Muscle of leg (tissue), 11 donors: ENCODE data around the gene GAREM2. TPM values are rescaled to one million over a fixed set of nuclear protein-coding genes. Genes with fewer than 3 reads are reported as not detected.
A peak's percentile ranks its signal among the peaks of the same experiment; 100 is the strongest.

Experiments
- DNase-seq: peaks from one replicate; pipeline ENCODE4 v3.0.0; 2013
- H3K27ac ChIP-seq: one replicate; pipeline ENCODE4 v1.5.1; 2013; ENCODE audit warnings: mild to moderate bottlenecking, low read length, control low read depth
- H3K27me3 ChIP-seq: one replicate; pipeline ENCODE4 v1.6.1; 2013; ENCODE audit warnings: low read length; ENCODE audit not compliant: control insufficient read depth, insufficient read depth
- H3K36me3 ChIP-seq: one replicate; pipeline ENCODE4 v1.6.1; 2013; ENCODE audit warnings: low read length; ENCODE audit not compliant: control insufficient read depth, insufficient read depth
- H3K4me1 ChIP-seq: one replicate; pipeline ENCODE4 v1.6.1; 2013; ENCODE audit warnings: low read length; ENCODE audit not compliant: control insufficient read depth, insufficient read depth
- H3K4me3 ChIP-seq: one replicate; pipeline ENCODE4 v1.5.1; 2013; ENCODE audit warnings: low read length, control low read depth
- H3K9me3 ChIP-seq: replicated peaks from 2 replicates; pipeline ENCODE4 v1.6.1; 2013; ENCODE audit warnings: low read depth, low read length; ENCODE audit not compliant: control insufficient read depth
- WGBS: methylation state at CpG from one replicate; pipeline ENCODE4 v1.1.5; 2013; ENCODE audit warnings: missing lambda C conversion rate; ENCODE audit not compliant: insufficient coverage; 5-methylcytosine and 5-hydroxymethylcytosine counted together
- polyA plus RNA-seq, 8 donors: library from polyadenylated mRNA; unstranded; fragments of 120-200 nt; gene quantifications; one replicate each; pipeline versions ENCODE4 v1.2.1 to v1.2.3, GENCODE V29; 2013; ENCODE audit warnings: inconsistent platforms in 1 of 8, low replicate concordance in 1 of 8; ENCODE audit not compliant: insufficient read length in 8 of 8, insufficient read depth in 1 of 8
- total RNA-seq: library from RNA; stranded (reverse); fragments of 120-200 nt; gene quantifications from one replicate; pipeline ENCODE4 v1.2.4, GENCODE V29; 2013

GAREM2 gene
- total and polyA plus RNA-seq, 9 donors: 2.5 to 11.1 (median 6.3) TPM

GRCh38 chr2:26224095-26224494 lies 51.2 kb downstream of the GAREM2 start:
- WGBS: no CpG with 5 or more reads among the region's 2 CpGs
- no peak for DNase-seq
- H3K36me3 ChIP-seq: peaks cover 52% of the 10 kb centered on the region

GRCh38 chr2:26229595-26229994 lies 56.7 kb downstream of the GAREM2 start:
- H3K4me1 ChIP-seq: no peaks in the 10 kb centered on the region
- H3K9me3 ChIP-seq: no peaks in the 10 kb centered on the region
- no peaks in the 10 kb centered on the region for H3K27me3 ChIP-seq
- WGBS: 100% methylated on average over 3 of the region's 3 CpGs
- peaks cover 49% of the 10 kb centered on the region for H3K36me3 ChIP-seq
- DNase-seq: no peak
- H3K4me3 ChIP-seq: no peak overlapping the region
- no peak overlapping the region for H3K27ac ChIP-seq

More at GRCh38 chr2:26224095-26224494, 51.2 kb downstream of the GAREM2 start:
- H3K27me3 ChIP-seq: no peaks in the 10 kb centered on the region
- no peaks in the 10 kb centered on the region for H3K9me3 ChIP-seq
- H3K4me1 ChIP-seq: no peaks in the 10 kb centered on the region
- no peak overlapping the region for H3K27ac ChIP-seq
- H3K4me3 ChIP-seq: no peak overlapping the region

- H3K9me3 ChIP-seq: no peaks in the 10 kb centered on the region
- peaks cover 56% of the 10 kb centered on the region for H3K36me3 ChIP-seq
- H3K4me3 ChIP-seq: no peak overlapping the region
- no peaks in the 10 kb centered on the region for H3K27me3 ChIP-seq
- DNase-seq: no peak
- WGBS: no CpG with 5 or more reads among the region's 2 CpGs
- H3K4me1 ChIP-seq: no peaks in the 10 kb centered on the region
- H3K27ac ChIP-seq: no peak overlapping the region
These were observed 57.9 kb downstream of the GAREM2 start for GRCh38 chr2:26230806-26231205.

- 75% methylated on average over 6 of the region's 9 CpGs for WGBS
- Histone ChIP-seq H3K4me3 (no peak overlapping the region), H3K4me1 (no peaks in the 10 kb centered on the region), H3K27me3 (no peaks in the 10 kb centered on the region), H3K9me3 (no peaks in the 10 kb centered on the region), H3K27ac (no peak overlapping the region), H3K36me3 (peaks cover 44% of the 10 kb centered on the region)
- no peak for DNase-seq
These were observed 62.2 kb downstream of the GAREM2 start for GRCh38 chr2:26235089-26235488.

GRCh38 chr2:26237868-26238267 lies 65.0 kb downstream of the GAREM2 start:
- DNase-seq: no peak
- no peak overlapping the region for H3K27ac ChIP-seq
- no peaks in the 10 kb centered on the region for H3K27me3 ChIP-seq
- no CpG with 5 or more reads among the region's 1 CpG for WGBS
- peaks cover 5% of the 10 kb centered on the region for H3K4me1 ChIP-seq
- peaks cover 34% of the 10 kb centered on the region for H3K36me3 ChIP-seq
- H3K4me3 ChIP-seq: no peak overlapping the region
- no peaks in the 10 kb centered on the region for H3K9me3 ChIP-seq

- H3K36me3 ChIP-seq: peaks cover 28% of the 10 kb centered on the region
- no peaks in the 10 kb centered on the region for H3K9me3 ChIP-seq
- no CpG with 5 or more reads among the region's 4 CpGs for WGBS
- DNase-seq: peak; percentile 71
- no peak overlapping the region for H3K27ac ChIP-seq
- H3K4me3 ChIP-seq: no peak overlapping the region
- peaks cover 5% of the 10 kb centered on the region for H3K4me1 ChIP-seq
- no peaks in the 10 kb centered on the region for H3K27me3 ChIP-seq
These were observed 65.5 kb downstream of the GAREM2 start for GRCh38 chr2:26238311-26238958.

Other genes starting within 250 kb of the GAREM2 start
- gene KIF3C, start 190.6 kb upstream of the GAREM2 start, total RNA-seq: 3.5 TPM
- gene KIF3C, start 190.6 kb upstream of the GAREM2 start, polyA plus RNA-seq: 10 to 100 TPM in 2 of 8 donors, 1 to 10 TPM in 6; 6.2 to 16.4 (median 9.1) TPM
- 50.5 TPM for gene RAB10, start 139.0 kb upstream of the GAREM2 start, total RNA-seq
- 100 to 1,000 TPM in 4 of 8 donors, 10 to 100 TPM in 4; 69.6 to 107 (median 98.8) TPM for gene RAB10, start 139.0 kb upstream of the GAREM2 start, polyA plus RNA-seq
- 178 TPM for gene HADHA, start 71.5 kb downstream of the GAREM2 start, total RNA-seq
- gene HADHA, start 71.5 kb downstream of the GAREM2 start, polyA plus RNA-seq: 100 to 1,000 TPM; 191 to 225 (median 206) TPM
- 73.1 TPM for gene HADHB, start 71.9 kb downstream of the GAREM2 start, total RNA-seq
- gene HADHB, start 71.9 kb downstream of the GAREM2 start, polyA plus RNA-seq: 100 to 1,000 TPM in 4 of 8 donors, 10 to 100 TPM in 4; 92.0 to 115 (median 99.9) TPM
- gene SELENOI, start 173.1 kb downstream of the GAREM2 start, total RNA-seq: 8.6 TPM
- gene SELENOI, start 173.1 kb downstream of the GAREM2 start, polyA plus RNA-seq: 10 to 100 TPM in 4 of 8 donors, 1 to 10 TPM in 4; 8.4 to 11.9 (median 9.7) TPM
- 0.31 TPM for gene ADGRF3, start 173.7 kb downstream of the GAREM2 start, total RNA-seq
- under 1 TPM; 0.12 to 0.54 (median 0.28) TPM for gene ADGRF3, start 173.7 kb downstream of the GAREM2 start, polyA plus RNA-seq
- gene DRC1, start 228.8 kb downstream of the GAREM2 start, total RNA-seq: 0.31 TPM
- gene DRC1, start 228.8 kb downstream of the GAREM2 start, polyA plus RNA-seq: under 1 TPM; 0.09 to 0.58 (median 0.21) TPM